ENCODE results near the gene MED27. TPM values are rescaled to one million over a fixed set of nuclear protein-coding genes. Genes with fewer than 3 reads are reported as not detected.

The MED27 gene
- total RNA-seq, 1 experiment from 2014 or later, result 30.4 TPM

GRCh38 chr9:131886826-131887225 is 192.8 kb downstream of the MED27 start:
- no TSS peak for BruUV-seq (replicated peaks)
- H3K4me1 ChIP-seq, result no peaks in the 10 kb centered on the region
- no peaks in the 10 kb centered on the region for H3K27me3 ChIP-seq (replicated peaks; ENCODE audit: control insufficient read depth, insufficient read depth, low read length)
- no peak overlapping the region for H3K4me3 ChIP-seq (ENCODE audit: low read depth, low read length)
- Mint-ChIP-seq H3K27ac (ENCODE audit: unreplicated experiment) (no peak overlapping the region), H3K36me3 (ENCODE audit: insufficient read depth, unreplicated experiment) (no peaks in the 10 kb centered on the region), H3K27me3 (ENCODE audit: insufficient read depth, unreplicated experiment) (no peaks in the 10 kb centered on the region), H3K4me3 (ENCODE audit: unreplicated experiment) (no peak overlapping the region), H3K9me3 (ENCODE audit: unreplicated experiment) (no peaks in the 10 kb centered on the region), H3K4me1 (ENCODE audit: low read depth, unreplicated experiment) (no peaks in the 10 kb centered on the region)
- intact Hi-C loops (cut with micrococcal nuclease; ENCODE audit: unreplicated experiment), result no loop called here
- TF ChIP-seq, protein P1, sequence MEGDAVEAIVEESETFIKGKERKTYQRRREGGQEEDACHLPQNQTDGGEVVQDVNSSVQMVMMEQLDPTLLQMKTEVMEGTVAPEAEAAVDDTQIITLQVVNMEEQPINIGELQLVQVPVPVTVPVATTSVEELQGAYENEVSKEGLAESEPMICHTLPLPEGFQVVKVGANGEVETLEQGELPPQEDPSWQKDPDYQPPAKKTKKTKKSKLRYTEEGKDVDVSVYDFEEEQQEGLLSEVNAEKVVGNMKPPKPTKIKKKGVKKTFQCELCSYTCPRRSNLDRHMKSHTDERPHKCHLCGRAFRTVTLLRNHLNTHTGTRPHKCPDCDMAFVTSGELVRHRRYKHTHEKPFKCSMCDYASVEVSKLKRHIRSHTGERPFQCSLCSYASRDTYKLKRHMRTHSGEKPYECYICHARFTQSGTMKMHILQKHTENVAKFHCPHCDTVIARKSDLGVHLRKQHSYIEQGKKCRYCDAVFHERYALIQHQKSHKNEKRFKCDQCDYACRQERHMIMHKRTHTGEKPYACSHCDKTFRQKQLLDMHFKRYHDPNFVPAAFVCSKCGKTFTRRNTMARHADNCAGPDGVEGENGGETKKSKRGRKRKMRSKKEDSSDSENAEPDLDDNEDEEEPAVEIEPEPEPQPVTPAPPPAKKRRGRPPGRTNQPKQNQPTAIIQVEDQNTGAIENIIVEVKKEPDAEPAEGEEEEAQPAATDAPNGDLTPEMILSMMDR (IDR thresholded peaks at IDR 0.05; ENCODE audit: insufficient read depth in 1 of 2, low read depth in 1 of 2, low read length in 1 of 2, severe bottlenecking in 1 of 2, unreplicated experiment in 1 of 2), result no peak
- H3K36me3 ChIP-seq (ENCODE audit: control insufficient read depth, insufficient read depth, low read length), result no peaks in the 10 kb centered on the region
- CTCF ChIA-PET, result no interaction called here
- POLR2A ChIA-PET, result no interaction called here
- DNase-seq, result no peak
- no peaks in the 10 kb centered on the region for H3K9me3 ChIP-seq

GRCh38 chr9:131885144-131885609 is 194.5 kb downstream of the MED27 start:
- ChIA-PET CTCF (no interaction called here), POLR2A (no interaction called here)
- H3K36me3 ChIP-seq (ENCODE audit: control insufficient read depth, insufficient read depth, low read length), result no peaks in the 10 kb centered on the region
- no peaks in the 10 kb centered on the region for H3K9me3 ChIP-seq
- H3K27me3 ChIP-seq (replicated peaks; ENCODE audit: control insufficient read depth, insufficient read depth, low read length), result no peaks in the 10 kb centered on the region
- no peak overlapping the region for H3K4me3 Mint-ChIP-seq (ENCODE audit: unreplicated experiment)
- H3K4me3 ChIP-seq (ENCODE audit: low read depth, low read length), result no peak overlapping the region
- intact Hi-C loops (cut with micrococcal nuclease; ENCODE audit: unreplicated experiment), result no loop called here
- no peaks in the 10 kb centered on the region for H3K27me3 Mint-ChIP-seq (ENCODE audit: insufficient read depth, unreplicated experiment)
- no peaks in the 10 kb centered on the region for H3K36me3 Mint-ChIP-seq (ENCODE audit: insufficient read depth, unreplicated experiment)
- DNase-seq, result no peak
- no peaks in the 10 kb centered on the region for H3K9me3 Mint-ChIP-seq (ENCODE audit: unreplicated experiment)
- no peak overlapping the region for H3K27ac Mint-ChIP-seq (ENCODE audit: unreplicated experiment)
- TF ChIP-seq, protein P1 (IDR thresholded peaks at IDR 0.05; ENCODE audit: insufficient read depth in 1 of 2, low read depth in 1 of 2, low read length in 1 of 2, severe bottlenecking in 1 of 2, unreplicated experiment in 1 of 2), result no peak
- no TSS peak for BruUV-seq (replicated peaks)
- no peaks in the 10 kb centered on the region for H3K4me1 Mint-ChIP-seq (ENCODE audit: low read depth, unreplicated experiment)
- H3K4me1 ChIP-seq, result no peaks in the 10 kb centered on the region

DNA sequence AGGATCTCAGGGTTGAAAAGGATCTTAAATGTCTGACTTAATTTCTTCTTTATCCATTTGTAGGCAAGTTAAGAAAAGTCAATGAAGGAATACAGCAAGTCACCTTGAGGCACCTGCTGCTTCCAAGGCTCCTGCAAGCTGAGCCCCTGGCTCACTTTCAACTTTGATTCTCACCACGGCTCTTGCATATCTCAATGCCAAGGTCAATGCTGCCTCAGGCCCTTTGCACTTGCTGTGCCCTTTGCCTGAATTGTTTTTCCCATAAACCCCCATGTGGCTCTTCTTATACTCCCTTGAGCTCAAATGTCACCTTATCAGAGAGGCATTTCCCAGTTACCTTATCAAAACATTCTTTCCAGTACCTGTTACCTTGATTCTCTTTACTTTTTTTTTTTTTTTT is 195.4 kb downstream of the MED27 start:
- TF ChIP-seq, protein P1 (IDR thresholded peaks at IDR 0.05; ENCODE audit: insufficient read depth in 1 of 2, low read depth in 1 of 2, low read length in 1 of 2, severe bottlenecking in 1 of 2, unreplicated experiment in 1 of 2), result no peak
- BruUV-seq (replicated peaks), result no TSS peak

More for the DNA sequence above, 195.4 kb downstream of the MED27 start:
- Mint-ChIP-seq H3K27ac (ENCODE audit: unreplicated experiment) (no peak overlapping the region), H3K36me3 (ENCODE audit: insufficient read depth, unreplicated experiment) (no peaks in the 10 kb centered on the region), H3K4me3 (ENCODE audit: unreplicated experiment) (no peak overlapping the region), H3K9me3 (ENCODE audit: unreplicated experiment) (no peaks in the 10 kb centered on the region), H3K4me1 (ENCODE audit: low read depth, unreplicated experiment) (no peaks in the 10 kb centered on the region), H3K27me3 (ENCODE audit: insufficient read depth, unreplicated experiment) (no peaks in the 10 kb centered on the region)
- no peak for DNase-seq
- POLR2A ChIA-PET, result no interaction called here
- no peaks in the 10 kb centered on the region for H3K27me3 ChIP-seq (replicated peaks; ENCODE audit: control insufficient read depth, insufficient read depth, low read length)
- CTCF ChIA-PET, result interaction anchor here (0.6 to 0.7 kb wide), 2 partner anchors 375 to 384 kb away, joined by 3 to 6 read pairs; no protein-coding TSS in a partner anchor
- no peaks in the 10 kb centered on the region for H3K4me1 ChIP-seq
- H3K9me3 ChIP-seq, result no peaks in the 10 kb centered on the region
- no peaks in the 10 kb centered on the region for H3K36me3 ChIP-seq (ENCODE audit: control insufficient read depth, insufficient read depth, low read length)
- intact Hi-C loops (cut with micrococcal nuclease; ENCODE audit: unreplicated experiment), result no loop called here
- H3K4me3 ChIP-seq (ENCODE audit: low read depth, low read length), result no peak overlapping the region
